Duodenal mucosa (tissue), 2 donors: ENCODE results near the gene TERT.

Experiments used
- H3K27ac ChIP-seq: one replicate; pipeline ENCODE4 v1.7.0; 2013; ENCODE audit warnings: low read depth, low read length
- H3K27me3 ChIP-seq, 2 donors: one replicate each; pipeline ENCODE4 v1.7.0; 2013; ENCODE audit warnings: low read length in 2 of 2, control low read depth in 1 of 2; ENCODE audit not compliant: insufficient read depth in 2 of 2, control insufficient read depth in 1 of 2
- H3K36me3 ChIP-seq, 2 donors: one replicate each; pipeline ENCODE4 v1.7.0; 2013; ENCODE audit warnings: low read length in 2 of 2, control low read depth in 1 of 2; ENCODE audit not compliant: insufficient read depth in 2 of 2, control insufficient read depth in 1 of 2
- H3K4me1 ChIP-seq, 2 donors: one replicate each; pipeline ENCODE4 v1.7.0; 2013; ENCODE audit warnings: low read length in 2 of 2, control low read depth in 1 of 2; ENCODE audit not compliant: insufficient read depth in 2 of 2, control insufficient read depth in 1 of 2
- H3K4me3 ChIP-seq, 2 donors: one replicate each; pipeline ENCODE4 v1.7.0; 2013; ENCODE audit warnings: low read length in 2 of 2, low read depth in 1 of 2
- H3K9ac ChIP-seq, 2 donors: one replicate each; pipeline ENCODE4 v1.7.0; 2013; ENCODE audit warnings: low read length in 2 of 2, low read depth in 1 of 2
- H3K9me3 ChIP-seq, 2 donors: one replicate each; pipeline ENCODE4 v1.7.0; 2013; ENCODE audit warnings: low read length in 2 of 2, control low read depth in 1 of 2; ENCODE audit not compliant: control insufficient read depth in 1 of 2

Gene TERT

DNA sequence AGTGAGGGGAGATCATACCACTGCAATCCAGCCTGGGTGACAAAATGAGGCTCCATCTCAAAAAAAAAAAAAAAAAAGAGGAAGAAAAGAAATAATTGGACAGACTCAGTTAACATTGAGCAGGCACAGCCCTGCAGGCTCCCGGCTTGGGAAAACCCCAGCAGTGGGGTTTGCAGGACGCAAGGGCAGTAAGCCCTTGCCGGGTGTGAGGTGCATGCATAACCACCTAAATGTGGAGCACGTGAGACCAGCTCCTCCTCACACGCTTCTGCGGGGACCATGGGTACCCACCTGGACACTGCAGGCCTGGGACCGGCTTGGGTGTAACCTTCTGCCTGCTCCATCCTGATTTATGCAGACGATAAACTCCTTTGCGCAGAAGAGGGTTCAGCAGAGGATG, 74.5 kb downstream of the TERT start:
- Histone ChIP-seq H3K4me3 (no peak overlapping the region), H3K4me1 (no peaks in the 10 kb centered on the region), H3K9ac (no peak overlapping the region), H3K36me3 (peaks cover 23 to 74% of the 10 kb centered on the region in 2 donors), H3K9me3 (peaks cover 0 to 5% of the 10 kb centered on the region in 2 donors), H3K27ac (no peak overlapping the region), H3K27me3 (peaks cover 0 to 2% of the 10 kb centered on the region in 2 donors)

DNA sequence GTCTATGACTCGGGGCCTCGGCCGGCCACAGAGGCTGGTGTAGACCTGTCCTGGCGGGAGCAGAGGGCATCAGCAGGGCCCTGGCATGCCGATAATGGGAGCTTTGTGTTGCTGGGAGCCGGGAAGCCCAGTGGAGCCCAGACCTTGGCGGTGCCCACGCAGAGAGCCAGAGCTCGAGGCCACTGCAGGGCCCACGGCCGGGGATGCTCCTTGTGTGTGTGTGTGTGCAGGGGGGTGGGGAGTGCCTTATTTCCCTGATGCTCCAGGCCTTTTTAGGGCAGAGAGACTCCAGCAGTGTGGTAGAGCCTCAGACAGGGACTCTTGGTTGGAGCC, 75.1 kb downstream of the TERT start:
- Histone ChIP-seq H3K4me1 (no peaks in the 10 kb centered on the region), H3K4me3 (no peak overlapping the region), H3K36me3 (peaks cover 23 to 76% of the 10 kb centered on the region in 2 donors)

DNA sequence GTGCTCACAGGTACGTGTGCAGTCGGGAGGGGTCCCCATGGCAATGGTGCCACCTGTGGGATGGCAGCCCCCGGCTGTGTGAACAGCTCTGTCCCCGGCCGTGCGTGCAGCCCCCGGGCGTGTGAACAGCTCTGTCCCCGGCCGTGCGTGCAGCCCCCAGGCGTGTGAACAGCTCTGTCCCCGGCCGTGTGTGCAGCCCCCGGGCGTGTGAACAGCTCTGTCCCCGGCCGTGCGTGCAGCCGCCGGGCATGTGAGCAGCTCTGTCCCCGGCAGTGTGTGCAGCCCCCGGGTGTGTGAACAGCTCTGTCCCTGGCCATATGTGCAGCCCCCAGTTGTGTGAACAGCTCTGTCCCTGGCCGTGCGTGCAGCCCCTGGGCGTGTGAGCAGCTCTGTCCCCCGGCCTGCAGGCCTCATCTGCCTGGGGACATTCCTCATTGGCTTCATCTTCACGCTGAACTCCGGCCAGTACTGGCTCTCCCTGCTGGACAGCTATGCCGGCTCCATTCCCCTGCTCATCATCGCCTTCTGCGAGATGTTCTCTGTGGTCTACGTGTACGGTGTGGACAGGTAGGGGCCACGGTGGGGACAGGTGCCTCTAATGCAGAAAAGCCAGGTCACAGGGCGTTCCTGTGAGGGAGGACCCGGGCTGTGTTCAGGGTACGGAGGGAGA, 75.6 kb downstream of the TERT start:
- Histone ChIP-seq H3K36me3 (peaks cover 23 to 79% of the 10 kb centered on the region in 2 donors), H3K9ac (no peak overlapping the region), H3K9me3 (peaks cover 0 to 5% of the 10 kb centered on the region in 2 donors), H3K4me1 (no peaks in the 10 kb centered on the region), H3K27me3 (peaks cover 0 to 2% of the 10 kb centered on the region in 2 donors), H3K4me3 (no peak overlapping the region), H3K27ac (no peak overlapping the region)

More for the DNA sequence above, 75.1 kb downstream of the TERT start:
- H3K9me3 ChIP-seq: peaks cover 0 to 5% of the 10 kb centered on the region in 2 donors
- no peak overlapping the region for H3K9ac ChIP-seq
- H3K27ac ChIP-seq: no peak overlapping the region
- peaks cover 0 to 2% of the 10 kb centered on the region in 2 donors for H3K27me3 ChIP-seq

DNA sequence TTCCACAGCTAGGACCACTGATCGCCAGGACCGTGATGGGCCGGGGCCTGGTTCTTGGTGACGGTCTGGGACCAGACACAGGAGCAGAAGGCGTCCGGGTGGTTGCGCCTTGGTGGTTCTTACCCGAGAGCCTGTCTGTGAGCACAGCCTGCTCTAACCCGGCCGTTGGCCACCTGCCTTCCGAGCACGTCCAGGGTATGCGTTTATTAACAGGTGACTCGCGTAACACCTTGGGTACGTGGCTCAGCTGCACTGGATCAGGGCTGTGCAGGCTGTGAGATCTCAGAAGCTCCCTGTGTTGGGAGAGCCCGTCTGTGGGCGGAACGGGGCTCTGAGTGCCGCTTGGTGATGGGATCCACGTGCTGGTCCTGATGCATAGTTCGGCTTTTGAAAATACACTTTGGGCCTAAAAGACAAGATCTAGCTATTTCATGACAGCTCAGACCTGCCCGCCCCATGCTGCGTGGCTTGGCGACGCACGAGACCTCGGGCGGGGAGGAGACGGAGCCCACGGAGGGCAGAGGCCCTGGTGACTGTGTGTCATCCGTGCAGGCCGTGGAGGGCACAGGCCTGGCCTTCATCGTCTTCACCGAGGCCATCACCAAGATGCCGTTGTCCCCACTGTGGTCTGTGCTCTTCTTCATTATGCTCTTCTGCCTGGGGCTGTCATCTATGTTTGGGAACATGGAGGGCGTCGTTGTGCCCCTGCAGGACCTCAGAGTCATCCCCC, 76.4 kb downstream of the TERT start:
- H3K9me3 ChIP-seq: peaks cover 0 to 5% of the 10 kb centered on the region in 2 donors
- H3K4me1 ChIP-seq: no peaks in the 10 kb centered on the region
- peaks cover 0 to 2% of the 10 kb centered on the region in 2 donors for H3K27me3 ChIP-seq
- H3K4me3 ChIP-seq: no peak overlapping the region
- H3K9ac ChIP-seq: no peak overlapping the region
- H3K36me3 ChIP-seq: peaks cover 23 to 80% of the 10 kb centered on the region in 2 donors
- no peak overlapping the region for H3K27ac ChIP-seq

DNA sequence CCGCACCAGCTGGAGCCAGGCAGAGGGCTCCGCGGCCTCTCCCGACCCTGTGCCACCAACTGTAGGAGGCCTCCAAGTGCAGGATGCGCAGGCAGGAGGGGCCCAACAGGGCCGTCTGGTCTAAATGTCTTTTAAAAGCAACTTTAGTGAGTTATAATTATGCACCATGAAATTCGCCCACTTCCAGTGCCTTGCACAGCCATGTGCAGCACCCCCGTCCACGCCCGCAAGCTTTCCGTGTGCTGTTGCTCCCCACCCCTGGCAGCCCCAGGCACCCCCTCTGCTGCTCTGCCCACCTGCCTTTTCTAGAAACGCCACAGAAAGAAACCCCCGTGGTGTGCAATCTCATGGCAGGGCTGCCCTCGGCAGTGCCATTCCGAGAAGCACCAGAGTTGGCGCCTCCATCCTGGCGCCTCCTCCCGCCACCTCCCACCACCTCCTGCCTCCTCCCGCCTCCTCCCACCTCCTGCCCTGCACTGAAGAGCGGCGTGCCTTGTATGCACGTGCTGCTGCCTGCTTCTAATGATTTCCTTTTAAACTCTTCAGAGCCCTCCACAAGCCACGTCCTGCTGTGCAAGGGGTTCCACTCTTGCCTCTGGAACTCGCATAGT, 77.2 kb downstream of the TERT start:
- Histone ChIP-seq H3K27ac (no peak overlapping the region), H3K36me3 (peaks cover 23 to 78% of the 10 kb centered on the region in 2 donors), H3K4me3 (no peak overlapping the region), H3K4me1 (no peaks in the 10 kb centered on the region), H3K9me3 (peaks cover 0 to 5% of the 10 kb centered on the region in 2 donors), H3K9ac (no peak overlapping the region), H3K27me3 (peaks cover 0 to 2% of the 10 kb centered on the region in 2 donors)

DNA sequence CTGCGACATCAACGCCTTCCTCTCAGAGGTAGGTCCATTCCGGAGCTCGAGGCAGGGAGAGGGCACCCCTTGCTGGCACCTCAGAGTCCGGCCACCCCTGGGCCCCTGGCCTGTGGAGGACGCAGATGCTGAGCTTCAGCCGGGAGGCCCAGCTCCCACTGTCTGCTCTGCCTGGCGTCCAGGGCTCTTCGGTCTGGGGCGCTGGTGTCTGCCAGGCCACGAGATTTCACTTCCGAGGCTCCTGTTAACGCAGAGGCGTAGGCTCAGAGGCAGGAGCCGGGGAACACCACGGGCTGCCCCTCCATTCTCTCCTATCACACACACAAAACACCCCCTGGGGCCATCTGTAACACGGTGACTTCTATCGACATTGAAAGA, 78.0 kb downstream of the TERT start:
- Histone ChIP-seq H3K36me3 (peaks cover 19 to 74% of the 10 kb centered on the region in 2 donors), H3K27me3 (peaks cover 0 to 2% of the 10 kb centered on the region in 2 donors)

DNA sequence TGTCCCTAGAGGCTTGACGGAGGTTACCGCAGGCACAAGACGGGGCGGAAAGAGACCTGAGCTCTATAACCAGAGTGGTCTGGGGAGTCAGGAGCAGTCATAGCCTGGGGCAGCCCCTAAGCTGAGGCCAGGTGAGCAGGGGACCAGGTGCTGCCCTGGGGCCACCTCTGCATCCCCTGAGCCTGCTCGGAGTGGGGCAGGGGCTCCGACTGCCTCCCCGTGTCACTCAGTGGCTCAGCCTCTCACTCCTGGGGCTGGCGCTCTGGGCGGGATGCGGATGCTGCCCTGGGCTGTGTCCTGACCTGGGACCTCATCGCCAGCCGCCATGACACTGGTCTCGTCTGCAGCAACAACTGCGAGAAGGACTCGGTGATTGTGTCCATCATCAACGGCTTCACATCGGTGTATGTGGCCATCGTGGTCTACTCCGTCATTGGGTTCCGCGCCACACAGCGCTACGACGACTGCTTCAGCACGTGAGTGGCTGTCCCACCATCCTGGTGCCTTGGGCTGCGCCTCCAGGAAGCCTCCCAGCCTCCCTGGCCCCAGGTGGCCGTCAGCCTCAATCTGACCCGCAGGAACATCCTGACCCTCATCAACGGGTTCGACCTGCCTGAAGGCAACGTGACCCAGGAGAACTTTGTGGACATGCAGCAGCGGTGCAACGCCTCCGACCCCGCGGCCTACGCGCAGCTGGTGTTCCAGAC, 78.5 kb downstream of the TERT start:
- Histone ChIP-seq H3K9me3 (peaks cover 0 to 5% of the 10 kb centered on the region in 2 donors), H3K4me3 (no peak overlapping the region), H3K27me3 (peaks cover 0 to 2% of the 10 kb centered on the region in 2 donors), H3K9ac (no peak overlapping the region), H3K4me1 (no peaks in the 10 kb centered on the region), H3K27ac (no peak overlapping the region), H3K36me3 (peaks cover 17 to 75% of the 10 kb centered on the region in 2 donors)

More for the DNA sequence above, 78.0 kb downstream of the TERT start:
- Histone ChIP-seq H3K27ac (no peak overlapping the region), H3K4me1 (no peaks in the 10 kb centered on the region), H3K9ac (no peak overlapping the region), H3K4me3 (no peak overlapping the region), H3K9me3 (peaks cover 0 to 5% of the 10 kb centered on the region in 2 donors)

DNA sequence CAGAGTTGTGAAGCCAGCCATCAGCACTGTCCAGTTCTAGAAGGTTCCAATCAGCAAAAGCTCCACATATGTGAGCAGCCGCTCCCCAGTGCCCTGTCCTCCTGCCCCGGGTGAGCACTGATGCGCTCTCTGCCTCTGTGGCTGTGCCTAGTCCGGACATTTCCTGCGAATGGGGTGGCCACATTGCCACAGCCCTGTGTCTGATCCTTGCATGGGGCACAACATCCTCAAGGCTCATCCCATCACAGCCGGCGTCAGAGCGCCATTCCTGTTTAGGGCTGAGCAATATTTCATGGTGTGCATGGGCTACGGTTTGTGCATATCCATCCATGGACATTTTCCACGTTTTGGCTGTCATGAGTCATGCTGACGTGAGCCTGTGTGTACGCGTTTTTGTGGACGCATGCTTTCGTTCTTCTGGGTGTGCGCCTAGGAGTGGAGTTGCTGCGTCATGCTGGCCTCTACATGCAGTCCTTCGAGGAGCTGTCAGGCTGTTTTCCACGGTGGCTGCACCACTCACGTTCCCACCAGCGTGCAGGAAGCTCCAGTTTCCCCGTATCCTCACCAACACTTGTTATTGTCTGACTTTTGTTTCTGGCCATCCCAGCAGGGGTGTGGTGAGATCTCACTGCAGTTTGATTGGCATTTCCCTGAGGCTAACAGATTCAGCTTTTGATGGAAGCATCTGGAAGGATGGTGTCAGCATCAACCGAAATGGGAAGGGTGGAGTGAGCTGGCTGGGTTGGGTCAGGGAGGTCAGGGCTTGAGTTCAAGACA, 79.4 kb downstream of the TERT start:
- Histone ChIP-seq H3K4me3 (no peak overlapping the region), H3K36me3 (peaks cover 11 to 73% of the 10 kb centered on the region in 2 donors), H3K9me3 (peaks cover 0 to 5% of the 10 kb centered on the region in 2 donors), H3K27me3 (peaks cover 0 to 2% of the 10 kb centered on the region in 2 donors), H3K9ac (no peak overlapping the region), H3K4me1 (no peaks in the 10 kb centered on the region), H3K27ac (no peak overlapping the region)

DNA sequence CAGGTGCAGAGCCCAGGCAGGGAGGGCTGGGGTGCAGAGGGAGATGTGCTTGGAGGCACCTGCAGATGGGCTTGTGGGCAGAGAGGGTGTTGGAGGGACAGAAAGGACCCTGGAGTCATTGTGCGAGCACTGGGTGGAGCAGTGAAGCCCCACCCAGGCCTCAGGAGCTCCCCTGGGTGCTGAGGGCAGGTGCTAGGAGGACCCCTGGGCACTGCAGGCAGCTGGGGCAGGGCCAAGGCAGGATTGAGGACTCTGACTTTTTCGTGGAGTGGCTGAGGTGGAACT, 80.0 kb downstream of the TERT start:
- Histone ChIP-seq H3K9me3 (peaks cover 0 to 5% of the 10 kb centered on the region in 2 donors), H3K9ac (no peak overlapping the region), H3K4me1 (no peaks in the 10 kb centered on the region), H3K36me3 (peaks cover 12 to 74% of the 10 kb centered on the region in 2 donors), H3K27ac (no peak overlapping the region), H3K4me3 (no peak overlapping the region), H3K27me3 (peaks cover 0 to 2% of the 10 kb centered on the region in 2 donors)
